NCI-H1417 treated with DMSO at 0.1 percent for 48 hours (cell line): ENCODE data around the gene TBL1X.

ENCODE experiments used
- DNase-seq: peaks from one replicate; lab custom pipeline; 2025; lab: John Stamatoyannopoulos, UW

Gene TBL1X

GRCh38 chrX:9668537-9668936, 203.7 kb downstream of the TBL1X start:
- DNase-seq = no peak

GRCh38 chrX:9670136-9670814, 205.4 kb downstream of the TBL1X start:
- no peak for DNase-seq

- DNase-seq = no peak
Observed at GRCh38 chrX:9671998-9672397, 207.1 kb downstream of the TBL1X start.

- no peak for DNase-seq
Observed at GRCh38 chrX:9676306-9676705, 211.4 kb downstream of the TBL1X start.

- DNase-seq = no peak
Observed at GRCh38 chrX:9676738-9677097, 211.9 kb downstream of the TBL1X start.

GRCh38 chrX:9677098-9677739, 212.4 kb downstream of the TBL1X start:
- no peak for DNase-seq

GRCh38 chrX:9678215-9678965, 213.5 kb downstream of the TBL1X start:
- no peak for DNase-seq

- no peak for DNase-seq
Observed at GRCh38 chrX:9681011-9681410, 216.2 kb downstream of the TBL1X start.

- no peak for DNase-seq
Observed at GRCh38 chrX:9681422-9681821, 216.6 kb downstream of the TBL1X start.

- no peak for DNase-seq
Observed at GRCh38 chrX:9682456-9682855, 217.6 kb downstream of the TBL1X start.

GRCh38 chrX:9682861-9683260, 218.0 kb downstream of the TBL1X start:
- no peak for DNase-seq

GRCh38 chrX:9683350-9683749, 218.5 kb downstream of the TBL1X start:
- DNase-seq = no peak

GRCh38 chrX:9687899-9688298, 223.0 kb downstream of the TBL1X start:
- DNase-seq = no peak

GRCh38 chrX:9688833-9689232, 224.0 kb downstream of the TBL1X start:
- DNase-seq = no peak

GRCh38 chrX:9690046-9690445, 225.2 kb downstream of the TBL1X start:
- DNase-seq = no peak

GRCh38 chrX:9693307-9694001, 228.6 kb downstream of the TBL1X start:
- no peak for DNase-seq

GRCh38 chrX:9698576-9698975, 233.7 kb downstream of the TBL1X start:
- no peak for DNase-seq

GRCh38 chrX:9700555-9700954, 235.7 kb downstream of the TBL1X start:
- DNase-seq = no peak

- no peak for DNase-seq
Observed at GRCh38 chrX:9701790-9702189, 236.9 kb downstream of the TBL1X start.

GRCh38 chrX:9703406-9703805, 238.5 kb downstream of the TBL1X start:
- DNase-seq = no peak

GRCh38 chrX:9704876-9705465, 240.1 kb downstream of the TBL1X start:
- no peak for DNase-seq

- DNase-seq = no peak
Observed at GRCh38 chrX:9706421-9706820, 241.6 kb downstream of the TBL1X start.
